ENCODE data around the gene SORCS1.
"Not testable (repeated sequence)": the region's sequence is repeated elsewhere in the genome, so short reads cannot be mapped to it uniquely, and the experiment has no call there.

SORCS1 gene

GRCh38 chr10:106938513-106938912 is 226.0 kb downstream of the SORCS1 start:
- no peak for DNase-seq

- DNase-seq, result no peak
Measured at GRCh38 chr10:106935978-106936451, 228.5 kb downstream of the SORCS1 start.

GRCh38 chr10:106931853-106932249 is 232.7 kb downstream of the SORCS1 start:
- no peak for DNase-seq

GRCh38 chr10:106931159-106931852 is 233.2 kb downstream of the SORCS1 start:
- no peak for DNase-seq

- DNase-seq, result no peak
Measured at GRCh38 chr10:106930751-106931150, 233.8 kb downstream of the SORCS1 start.

GRCh38 chr10:106929291-106929895 is 235.1 kb downstream of the SORCS1 start:
- no peak for DNase-seq

GRCh38 chr10:106928151-106928550 is 236.4 kb downstream of the SORCS1 start:
- not testable (repeated sequence) for DNase-seq

GRCh38 chr10:106925191-106925590 is 239.3 kb downstream of the SORCS1 start:
- DNase-seq, result no peak

GRCh38 chr10:106920538-106920937 is 244.0 kb downstream of the SORCS1 start:
- DNase-seq, result no peak

- DNase-seq, result no peak
Measured at GRCh38 chr10:106919871-106920282, 244.6 kb downstream of the SORCS1 start.

GRCh38 chr10:106917452-106918055 is 247.0 kb downstream of the SORCS1 start:
- DNase-seq, result no peak

- DNase-seq, result no peak
Measured at GRCh38 chr10:106914016-106914415, 250.5 kb downstream of the SORCS1 start.

- no peak for DNase-seq
Measured at GRCh38 chr10:106913348-106913747, 251.2 kb downstream of the SORCS1 start.

- DNase-seq, result no peak
Measured at GRCh38 chr10:106911096-106911495, 253.4 kb downstream of the SORCS1 start.

- DNase-seq, result no peak
Measured at GRCh38 chr10:106910666-106911065, 253.8 kb downstream of the SORCS1 start.

GRCh38 chr10:106908225-106908624 is 256.3 kb downstream of the SORCS1 start:
- DNase-seq, result no peak

GRCh38 chr10:106904209-106904608 is 260.3 kb downstream of the SORCS1 start:
- DNase-seq, result no peak

- DNase-seq, result no peak
Measured at GRCh38 chr10:106903180-106903579, 261.3 kb downstream of the SORCS1 start.

GRCh38 chr10:106900016-106900652 is 264.4 kb downstream of the SORCS1 start:
- no peak for DNase-seq

GRCh38 chr10:106898446-106898845 is 266.1 kb downstream of the SORCS1 start:
- DNase-seq, result no peak

- no peak for DNase-seq
Measured at GRCh38 chr10:106897719-106898118, 266.8 kb downstream of the SORCS1 start.

GRCh38 chr10:106894692-106895091 is 269.8 kb downstream of the SORCS1 start:
- DNase-seq, result no peak

GRCh38 chr10:106877574-106877973 is 286.9 kb downstream of the SORCS1 start:
- no peak for DNase-seq

- DNase-seq, result no peak
Measured at GRCh38 chr10:106874604-106874889, 290.0 kb downstream of the SORCS1 start.
